ENCODE data around the gene ARHGEF4. TPM values are rescaled to one million over a fixed set of nuclear protein-coding genes. Genes with fewer than 3 reads are reported as not detected.
A peak's percentile ranks its signal among the peaks of the same experiment; 100 is the strongest.

Gene ARHGEF4
- total RNA-seq, 1 donor from 2014 or later, result 11.1 TPM

DNA sequence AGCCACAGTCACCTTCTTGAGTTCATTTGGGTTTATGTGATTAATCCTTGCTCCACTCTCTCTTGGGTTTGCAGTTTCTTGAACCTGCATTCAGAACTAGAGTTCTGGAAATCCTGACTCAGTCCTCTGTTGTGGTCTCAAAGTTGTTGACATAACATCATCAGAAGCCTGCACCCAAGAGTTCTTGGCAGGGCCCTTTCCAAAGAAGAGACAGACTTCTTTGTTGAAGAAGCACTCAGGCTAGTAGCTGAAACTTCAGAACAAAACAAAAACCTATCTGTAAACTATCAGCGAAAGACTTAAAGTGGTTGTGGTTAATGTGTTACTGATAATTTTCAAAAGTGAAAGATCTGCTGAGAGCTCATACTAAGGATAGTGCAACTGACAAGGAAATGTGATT is 135.7 kb downstream of the ARHGEF4 start:
- H3K27ac ChIP-seq, result no peak overlapping the region
- no peaks in the 10 kb centered on the region for H3K27me3 ChIP-seq
- TF ChIP-seq, protein P1, sequence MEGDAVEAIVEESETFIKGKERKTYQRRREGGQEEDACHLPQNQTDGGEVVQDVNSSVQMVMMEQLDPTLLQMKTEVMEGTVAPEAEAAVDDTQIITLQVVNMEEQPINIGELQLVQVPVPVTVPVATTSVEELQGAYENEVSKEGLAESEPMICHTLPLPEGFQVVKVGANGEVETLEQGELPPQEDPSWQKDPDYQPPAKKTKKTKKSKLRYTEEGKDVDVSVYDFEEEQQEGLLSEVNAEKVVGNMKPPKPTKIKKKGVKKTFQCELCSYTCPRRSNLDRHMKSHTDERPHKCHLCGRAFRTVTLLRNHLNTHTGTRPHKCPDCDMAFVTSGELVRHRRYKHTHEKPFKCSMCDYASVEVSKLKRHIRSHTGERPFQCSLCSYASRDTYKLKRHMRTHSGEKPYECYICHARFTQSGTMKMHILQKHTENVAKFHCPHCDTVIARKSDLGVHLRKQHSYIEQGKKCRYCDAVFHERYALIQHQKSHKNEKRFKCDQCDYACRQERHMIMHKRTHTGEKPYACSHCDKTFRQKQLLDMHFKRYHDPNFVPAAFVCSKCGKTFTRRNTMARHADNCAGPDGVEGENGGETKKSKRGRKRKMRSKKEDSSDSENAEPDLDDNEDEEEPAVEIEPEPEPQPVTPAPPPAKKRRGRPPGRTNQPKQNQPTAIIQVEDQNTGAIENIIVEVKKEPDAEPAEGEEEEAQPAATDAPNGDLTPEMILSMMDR (IDR thresholded peaks at IDR 0.05), result no peak
- H3K4me3 ChIP-seq, result no peak overlapping the region
- no peak for DNase-seq
- no peaks in the 10 kb centered on the region for H3K36me3 ChIP-seq
- ATAC-seq, result no peak
- no peaks in the 10 kb centered on the region for H3K4me1 ChIP-seq
- intact Hi-C loops (cut with DNase I), result no loop called here
- no peaks in the 10 kb centered on the region for H3K9me3 ChIP-seq

- Histone ChIP-seq H3K9me3 (no peaks in the 10 kb centered on the region), H3K36me3 (no peaks in the 10 kb centered on the region), H3K27me3 (no peaks in the 10 kb centered on the region), H3K4me3 (no peak overlapping the region), H3K27ac (no peak overlapping the region), H3K4me1 (no peaks in the 10 kb centered on the region)
- intact Hi-C loops (cut with DNase I), result no loop called here
- DNase-seq (no peak), ATAC-seq (no peak)
- TF ChIP-seq, protein P1 (IDR thresholded peaks at IDR 0.05), result no peak
These were observed 139.0 kb downstream of the ARHGEF4 start for GRCh38 chr2:130975729-130976128.

GRCh38 chr2:130976591-130977237 is 140.0 kb downstream of the ARHGEF4 start:
- intact Hi-C loops (cut with DNase I), result no loop called here
- Histone ChIP-seq H3K4me3 (no peak overlapping the region), H3K9me3 (no peaks in the 10 kb centered on the region), H3K27me3 (no peaks in the 10 kb centered on the region), H3K36me3 (no peaks in the 10 kb centered on the region), H3K27ac (no peak overlapping the region), H3K4me1 (no peaks in the 10 kb centered on the region)
- ATAC-seq, result peak; percentile 29
- DNase-seq, result no peak
- TF ChIP-seq, protein P1 (IDR thresholded peaks at IDR 0.05), result no peak

DNA sequence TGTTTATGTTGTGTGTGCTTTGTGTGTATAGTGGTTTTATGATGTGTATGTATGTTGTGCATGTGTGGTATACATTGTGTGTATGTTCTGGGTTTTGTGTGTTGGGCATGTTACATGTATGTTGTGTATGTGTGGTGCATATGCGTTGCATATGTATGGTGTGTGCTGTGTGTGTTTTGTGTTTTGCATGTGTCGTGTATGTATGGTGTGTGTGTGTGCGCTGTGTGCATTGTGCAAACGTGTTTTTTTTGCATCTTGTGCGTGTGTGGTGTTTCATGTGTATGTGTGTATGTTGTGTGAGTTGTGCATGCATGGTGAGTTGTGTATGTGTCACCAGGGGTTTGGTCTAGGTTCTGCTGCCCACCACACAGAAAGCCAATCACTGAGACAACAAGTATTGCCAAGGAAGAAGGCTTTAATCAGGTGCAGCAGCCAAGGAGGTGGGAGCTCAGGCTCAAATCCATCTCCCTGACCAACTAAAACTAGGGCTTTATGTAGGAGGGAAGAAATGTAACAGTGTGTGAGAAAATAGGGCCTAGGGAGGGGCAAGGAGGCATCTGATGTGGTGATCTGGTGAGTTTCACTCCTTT is 140.8 kb downstream of the ARHGEF4 start:
- DNase-seq (no peak), ATAC-seq (no peak)
- Histone ChIP-seq H3K4me3 (no peak overlapping the region), H3K27me3 (no peaks in the 10 kb centered on the region), H3K9me3 (no peaks in the 10 kb centered on the region), H3K36me3 (no peaks in the 10 kb centered on the region), H3K4me1 (no peaks in the 10 kb centered on the region), H3K27ac (no peak overlapping the region)
- intact Hi-C loops (cut with DNase I), result no loop called here
- TF ChIP-seq, protein P1 (IDR thresholded peaks at IDR 0.05), result no peak

DNA sequence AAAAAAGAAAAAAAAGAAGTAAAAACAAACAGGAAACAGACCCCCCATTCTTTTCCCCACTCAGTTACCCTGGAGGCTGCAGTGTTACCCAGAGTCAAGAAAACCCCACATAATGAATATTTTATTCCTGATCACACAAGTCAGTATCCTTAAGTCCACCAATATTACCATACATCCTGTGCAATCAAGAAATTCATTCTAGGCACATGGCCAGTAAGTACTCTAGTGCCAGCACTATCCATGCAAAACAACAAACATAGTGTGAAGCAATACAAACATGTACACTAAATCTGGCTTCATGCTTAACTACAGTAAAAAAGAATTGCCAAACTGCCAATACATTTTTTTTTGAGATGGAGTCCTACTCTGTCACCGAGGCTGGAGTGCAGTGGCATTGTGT is 145.0 kb downstream of the ARHGEF4 start:
- Histone ChIP-seq H3K27me3 (no peaks in the 10 kb centered on the region), H3K4me3 (no peak overlapping the region), H3K4me1 (no peaks in the 10 kb centered on the region), H3K36me3 (no peaks in the 10 kb centered on the region), H3K9me3 (no peaks in the 10 kb centered on the region), H3K27ac (no peak overlapping the region)
- intact Hi-C loops (cut with DNase I), result no loop called here
- TF ChIP-seq, protein P1 (IDR thresholded peaks at IDR 0.05), result no peak
- DNase-seq (no peak), ATAC-seq (no peak)
